ENCODE measurements around the gene SLC16A7. TPM values are rescaled to one million over a fixed set of nuclear protein-coding genes. Genes with fewer than 3 reads are reported as not detected.

Gene SLC16A7
- total RNA-seq, 1 donor from 2014 or later = 25.0 TPM

DNA sequence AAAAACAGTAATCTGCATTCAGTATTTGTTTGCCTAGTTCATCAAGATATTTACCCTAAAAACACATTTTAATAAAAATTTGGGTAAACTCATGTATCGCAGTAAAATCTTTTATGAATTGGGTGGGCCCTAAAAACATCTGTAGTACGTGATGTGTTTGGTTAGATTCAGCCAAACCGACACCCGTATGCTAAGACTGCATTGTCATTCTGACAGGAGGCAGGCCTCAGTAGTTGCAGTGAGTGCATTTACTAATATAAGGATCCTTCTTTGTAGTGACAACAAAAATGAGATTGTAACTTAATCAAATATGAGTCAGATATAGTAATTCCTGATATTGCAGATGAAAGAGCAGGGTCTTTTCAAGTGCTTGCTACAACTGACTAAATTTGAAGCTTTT lies 191.8 kb downstream of the SLC16A7 start:
- TF ChIP-seq, protein P1, sequence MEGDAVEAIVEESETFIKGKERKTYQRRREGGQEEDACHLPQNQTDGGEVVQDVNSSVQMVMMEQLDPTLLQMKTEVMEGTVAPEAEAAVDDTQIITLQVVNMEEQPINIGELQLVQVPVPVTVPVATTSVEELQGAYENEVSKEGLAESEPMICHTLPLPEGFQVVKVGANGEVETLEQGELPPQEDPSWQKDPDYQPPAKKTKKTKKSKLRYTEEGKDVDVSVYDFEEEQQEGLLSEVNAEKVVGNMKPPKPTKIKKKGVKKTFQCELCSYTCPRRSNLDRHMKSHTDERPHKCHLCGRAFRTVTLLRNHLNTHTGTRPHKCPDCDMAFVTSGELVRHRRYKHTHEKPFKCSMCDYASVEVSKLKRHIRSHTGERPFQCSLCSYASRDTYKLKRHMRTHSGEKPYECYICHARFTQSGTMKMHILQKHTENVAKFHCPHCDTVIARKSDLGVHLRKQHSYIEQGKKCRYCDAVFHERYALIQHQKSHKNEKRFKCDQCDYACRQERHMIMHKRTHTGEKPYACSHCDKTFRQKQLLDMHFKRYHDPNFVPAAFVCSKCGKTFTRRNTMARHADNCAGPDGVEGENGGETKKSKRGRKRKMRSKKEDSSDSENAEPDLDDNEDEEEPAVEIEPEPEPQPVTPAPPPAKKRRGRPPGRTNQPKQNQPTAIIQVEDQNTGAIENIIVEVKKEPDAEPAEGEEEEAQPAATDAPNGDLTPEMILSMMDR (IDR thresholded peaks at IDR 0.05) = no peak
- Mint-ChIP-seq H3K9me3 (ENCODE audit: low read depth) (peaks cover 9% of the 10 kb centered on the region), H3K4me3 (ENCODE audit: unreplicated experiment) (no peak overlapping the region), H3K36me3 (ENCODE audit: low read depth) (no peaks in the 10 kb centered on the region), H3K4me1 (ENCODE audit: low read depth) (no peaks in the 10 kb centered on the region), H3K27me3 (ENCODE audit: low read depth) (no peaks in the 10 kb centered on the region), H3K27ac (ENCODE audit: unreplicated experiment) (no peak overlapping the region)
- DNase-seq (ENCODE audit: low spot score) = no peak

DNA sequence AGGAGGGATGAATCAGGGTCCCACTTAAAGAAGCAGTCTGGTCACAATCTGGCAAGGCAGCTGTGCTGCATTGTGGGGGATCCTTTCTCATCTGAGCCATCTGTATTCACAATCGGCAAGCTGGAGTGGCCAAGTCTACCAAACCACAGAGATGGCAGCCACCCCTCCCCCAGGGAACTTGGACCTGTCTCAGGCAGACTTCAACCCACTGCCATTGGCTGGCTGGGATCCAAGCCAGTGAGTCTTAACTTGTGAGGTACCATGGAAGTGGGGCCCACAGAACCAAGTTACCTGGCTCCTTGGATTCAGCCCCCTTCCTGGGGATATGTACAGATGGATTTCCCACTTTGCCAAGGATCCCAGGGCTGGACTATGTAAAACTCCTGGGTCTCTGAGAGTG lies 196.8 kb downstream of the SLC16A7 start:
- TF ChIP-seq, protein P1 (IDR thresholded peaks at IDR 0.05) = no peak
- Mint-ChIP-seq H3K9me3 (ENCODE audit: low read depth) (peaks cover 40% of the 10 kb centered on the region), H3K4me3 (ENCODE audit: unreplicated experiment) (no peak overlapping the region), H3K27ac (ENCODE audit: unreplicated experiment) (no peak overlapping the region), H3K36me3 (ENCODE audit: low read depth) (peaks cover 13% of the 10 kb centered on the region), H3K4me1 (ENCODE audit: low read depth) (no peaks in the 10 kb centered on the region), H3K27me3 (ENCODE audit: low read depth) (no peaks in the 10 kb centered on the region)
- DNase-seq (ENCODE audit: low spot score) = no peak

DNA sequence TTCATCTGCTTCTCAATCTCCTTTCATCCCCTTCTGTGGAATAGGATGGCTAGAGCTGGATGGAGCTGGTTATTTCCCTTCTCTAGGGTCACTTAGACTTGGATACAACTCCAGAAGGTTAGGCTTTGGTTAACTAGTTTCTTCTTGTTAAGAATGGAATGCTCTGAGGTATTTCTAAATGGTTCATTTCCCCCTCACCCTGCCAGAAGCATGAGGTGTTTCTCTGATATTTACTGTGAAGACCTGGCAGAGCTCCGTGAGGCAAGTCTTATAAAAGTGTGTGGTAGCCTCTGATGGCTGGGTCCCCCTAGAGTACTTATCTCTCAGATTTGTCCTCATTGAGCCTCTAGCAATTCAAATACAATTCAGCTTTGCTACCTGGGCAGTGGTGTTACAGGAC lies 207.9 kb downstream of the SLC16A7 start:
- no peak for DNase-seq (ENCODE audit: low spot score)
- Mint-ChIP-seq H3K36me3 (ENCODE audit: low read depth) (peaks cover 15% of the 10 kb centered on the region), H3K27ac (ENCODE audit: unreplicated experiment) (no peak overlapping the region), H3K4me3 (ENCODE audit: unreplicated experiment) (no peak overlapping the region), H3K4me1 (ENCODE audit: low read depth) (no peaks in the 10 kb centered on the region), H3K9me3 (ENCODE audit: low read depth) (peaks cover 38% of the 10 kb centered on the region), H3K27me3 (ENCODE audit: low read depth) (no peaks in the 10 kb centered on the region)
- TF ChIP-seq, protein P1 (IDR thresholded peaks at IDR 0.05) = no peak

DNA sequence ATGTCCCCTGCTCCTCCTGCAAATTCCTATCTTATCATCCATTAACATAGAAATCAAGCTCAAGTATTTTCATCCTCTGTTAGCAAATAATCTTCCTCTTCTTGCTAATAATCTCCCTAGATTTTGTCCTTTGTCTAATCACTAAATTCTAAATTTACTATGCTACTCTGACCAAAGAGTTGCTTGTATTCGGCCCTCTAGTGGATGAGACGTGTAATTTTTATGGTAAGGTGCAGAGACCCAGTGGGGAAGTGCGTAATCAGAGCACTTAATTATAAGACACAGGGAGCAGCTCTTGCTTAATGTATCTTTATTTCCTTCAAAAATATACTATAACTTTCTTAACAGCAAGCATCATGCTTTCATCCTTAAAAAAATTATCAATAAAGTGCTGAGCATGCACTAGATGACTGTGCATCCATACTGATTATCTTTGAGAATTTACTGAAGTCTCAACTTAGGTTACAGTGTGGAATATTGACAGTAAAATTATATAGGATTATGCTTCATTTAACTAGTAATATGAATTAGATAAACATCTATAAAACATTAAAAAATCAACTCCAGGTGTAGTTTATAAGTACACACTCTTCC lies 212.6 kb downstream of the SLC16A7 start:
- Mint-ChIP-seq H3K27ac (ENCODE audit: unreplicated experiment) (no peak overlapping the region), H3K4me1 (ENCODE audit: low read depth) (no peaks in the 10 kb centered on the region), H3K9me3 (ENCODE audit: low read depth) (no peaks in the 10 kb centered on the region), H3K27me3 (ENCODE audit: low read depth) (no peaks in the 10 kb centered on the region), H3K36me3 (ENCODE audit: low read depth) (no peaks in the 10 kb centered on the region), H3K4me3 (ENCODE audit: unreplicated experiment) (no peak overlapping the region)
- no peak for DNase-seq (ENCODE audit: low spot score)
- TF ChIP-seq, protein P1 (IDR thresholded peaks at IDR 0.05) = peak; percentile 93

DNA sequence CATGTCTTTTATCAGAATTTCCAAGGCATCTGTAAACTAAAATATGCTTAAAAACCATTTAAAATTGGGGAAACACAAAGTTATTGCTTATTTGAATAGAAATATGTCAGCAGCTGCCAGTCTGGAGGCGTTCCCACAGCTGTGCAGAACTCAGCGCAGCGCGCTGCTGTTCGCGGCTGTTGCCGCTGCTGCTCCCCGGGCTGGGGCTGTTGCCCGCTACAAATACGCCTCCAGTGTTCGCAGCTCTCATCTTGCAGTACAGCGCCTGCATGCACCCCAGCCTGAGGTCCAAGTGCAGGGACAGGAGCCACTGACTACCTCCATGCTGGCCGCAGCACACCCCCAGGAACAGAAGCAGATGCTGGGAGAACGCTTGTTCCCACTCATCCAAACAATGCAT lies 216.2 kb downstream of the SLC16A7 start:
- no peaks in the 10 kb centered on the region for H3K4me1 Mint-ChIP-seq (ENCODE audit: low read depth)
- no peaks in the 10 kb centered on the region for H3K36me3 Mint-ChIP-seq (ENCODE audit: low read depth)
- TF ChIP-seq, protein P1 (IDR thresholded peaks at IDR 0.05) = no peak
- H3K9me3 Mint-ChIP-seq (ENCODE audit: low read depth) = peaks cover 2% of the 10 kb centered on the region
- H3K4me3 Mint-ChIP-seq (ENCODE audit: unreplicated experiment) = no peak overlapping the region
- H3K27ac Mint-ChIP-seq (ENCODE audit: unreplicated experiment) = no peak overlapping the region
- H3K27me3 Mint-ChIP-seq (ENCODE audit: low read depth) = no peaks in the 10 kb centered on the region
- DNase-seq (ENCODE audit: low spot score) = no peak

All from chondrocyte (in vitro differentiated cells).